Vagina (tissue), 2 donors: ENCODE data around the gene CD300LB. TPM values are rescaled to one million over a fixed set of nuclear protein-coding genes. Genes with fewer than 3 reads are reported as not detected.

Source experiments
- DNase-seq, 2 donors: peaks; one replicate each; pipeline ENCODE4 v3.0.0-alpha.2; 2017; ENCODE audit errors: extremely low spot score in 2 of 2
- H3K27ac ChIP-seq: fragments of 200-600 bp; sonication (generic); one replicate; pipeline ENCODE4 v1.5.1; 2019
- H3K27me3 ChIP-seq: fragments of 200-600 bp; sonication (generic); one replicate; pipeline ENCODE4 v1.5.1; 2019
- H3K36me3 ChIP-seq, 2 donors: fragments of 200-600 bp; sonication (generic); one replicate each; pipeline ENCODE4 v1.5.1; 2017 to 2019
- H3K4me1 ChIP-seq: fragments of 200-600 bp; sonication (generic); one replicate; pipeline ENCODE4 v1.5.1; 2019
- H3K4me3 ChIP-seq, 2 donors: fragments of 200-600 bp; sonication (generic); 1 replicate in 1 of 2; 2 replicates in 1 of 2; pipeline ENCODE4 v1.5.1; 2016 to 2019
- H3K9me3 ChIP-seq: fragments of 200-600 bp; sonication (generic); one replicate; pipeline ENCODE4 v1.5.1; 2019
- CTCF ChIP-seq, 3 experiments: fragments of 450-650 bp in 2 of 3; fragments of 200-600 bp in 1 of 3; sonication (generic) in 1 of 3; IDR thresholded peaks; one replicate each; pipeline ENCODE4 v1.5.1; 2017 to 2019; ENCODE audit warnings: antibody characterized with exemption in 3 of 3, mild to moderate bottlenecking in 2 of 3, moderate library complexity in 2 of 3
- POLR2A ChIP-seq, 2 donors: fragments of 450-650 bp; IDR thresholded peaks; one replicate each; pipeline ENCODE4 v1.6.1; 2017; ENCODE audit warnings: antibody characterized with exemption in 2 of 2, mild to moderate bottlenecking in 2 of 2, moderate library complexity in 2 of 2
- POLR2AphosphoS5 ChIP-seq, 2 donors: sonication (generic); formaldehyde crosslinking; IDR thresholded peaks; one replicate each; pipeline ENCODE4 v1.9.0; 2017; ENCODE audit warnings: antibody characterized with exemption in 2 of 2, mild to moderate bottlenecking in 2 of 2, low read depth in 1 of 2; ENCODE audit not compliant: insufficient read depth in 1 of 2
- intact Hi-C: fragments of 100-400 bp; cut with DNase I; formaldehyde crosslinking; loops from one replicate; pipeline ENCODE4 v1.15.1; 2023
- total RNA-seq: library from RNA; depleted of rRNA; stranded (reverse); fragments of >200 nt; gene quantifications from one replicate; pipeline ENCODE4 v1.2.3, GENCODE V29; 2016

CD300LB gene
- total RNA-seq, 1 donor from 2014 or later = 0.25 TPM

GRCh38 chr17:74516561-74517328, 14.5 kb downstream of the CD300LB start:
- intact Hi-C loops = no loop called here
- no peaks in the 10 kb centered on the region for H3K4me1 ChIP-seq
- no peak for TF ChIP-seq POLR2A (IDR thresholded peaks at IDR 0.05)
- no peak for TF ChIP-seq POLR2AphosphoS5 (IDR thresholded peaks at IDR 0.05; ENCODE audit: insufficient read depth in 1 of 2, low read depth in 1 of 2)
- TF ChIP-seq CTCF (IDR thresholded peaks at IDR 0.05) = no peak
- H3K36me3 ChIP-seq = no peaks in the 10 kb centered on the region
- H3K27ac ChIP-seq = no peak overlapping the region
- peak; percentile 65 to 91 for DNase-seq
- no peaks in the 10 kb centered on the region for H3K9me3 ChIP-seq
- no peak overlapping the region for H3K4me3 ChIP-seq
- H3K27me3 ChIP-seq = no peaks in the 10 kb centered on the region

GRCh38 chr17:74515941-74516340, 15.3 kb downstream of the CD300LB start:
- H3K36me3 ChIP-seq = no peaks in the 10 kb centered on the region
- peak in 1 of 2 donors; percentile 32 for DNase-seq
- no peaks in the 10 kb centered on the region for H3K4me1 ChIP-seq
- no peak overlapping the region for H3K4me3 ChIP-seq
- H3K27ac ChIP-seq = no peak overlapping the region
- intact Hi-C loops = no loop called here
- no peak for TF ChIP-seq CTCF (IDR thresholded peaks at IDR 0.05)
- H3K9me3 ChIP-seq = no peaks in the 10 kb centered on the region
- no peaks in the 10 kb centered on the region for H3K27me3 ChIP-seq

GRCh38 chr17:74514632-74515334, 16.5 kb downstream of the CD300LB start:
- Histone ChIP-seq H3K4me1 (no peaks in the 10 kb centered on the region), H3K9me3 (no peaks in the 10 kb centered on the region), H3K27ac (no peak overlapping the region), H3K36me3 (no peaks in the 10 kb centered on the region), H3K4me3 (no peak overlapping the region), H3K27me3 (no peaks in the 10 kb centered on the region)
- intact Hi-C loops = no loop called here
- peak in 1 of 2 donors; percentile 75 for DNase-seq
- TF ChIP-seq CTCF (IDR thresholded peaks at IDR 0.05) (no peak), POLR2A (IDR thresholded peaks at IDR 0.05) (no peak), POLR2AphosphoS5 (IDR thresholded peaks at IDR 0.05; ENCODE audit: insufficient read depth in 1 of 2, low read depth in 1 of 2) (no peak)

- H3K27ac ChIP-seq = no peak overlapping the region
These were observed 17.2 kb downstream of the CD300LB start for GRCh38 chr17:74513987-74514631.

More at GRCh38 chr17:74513987-74514631, 17.2 kb downstream of the CD300LB start:
- Histone ChIP-seq H3K36me3 (no peaks in the 10 kb centered on the region), H3K27me3 (no peaks in the 10 kb centered on the region), H3K4me3 (no peak overlapping the region), H3K4me1 (no peaks in the 10 kb centered on the region), H3K9me3 (no peaks in the 10 kb centered on the region)
- TF ChIP-seq POLR2A (IDR thresholded peaks at IDR 0.05) = no peak
- no peak for TF ChIP-seq CTCF (IDR thresholded peaks at IDR 0.05)
- TF ChIP-seq POLR2AphosphoS5 (IDR thresholded peaks at IDR 0.05; ENCODE audit: insufficient read depth in 1 of 2, low read depth in 1 of 2) = no peak
- intact Hi-C loops = no loop called here
- DNase-seq = no peak
